ENCODE measurements around the gene SLC27A3. TPM values are rescaled to one million over a fixed set of nuclear protein-coding genes. Genes with fewer than 3 reads are reported as not detected.

The SLC27A3 gene
- total RNA-seq, 3 donors from 2014 or later = 3.8 to 6.0 (median 6.0) TPM

- DNase-seq = no peak
- no peaks in the 10 kb centered on the region for H3K27me3 Mint-ChIP-seq (ENCODE audit: low read depth)
- H3K4me1 Mint-ChIP-seq (ENCODE audit: low read depth) = peaks cover 11% of the 10 kb centered on the region
- H3K36me3 Mint-ChIP-seq (ENCODE audit: insufficient read depth) = no peaks in the 10 kb centered on the region
- H3K9me3 Mint-ChIP-seq = no peaks in the 10 kb centered on the region
- no peak for ATAC-seq
- H3K4me3 Mint-ChIP-seq = no peak overlapping the region
Measured at GRCh38 chr1:153795934-153796785, 21.0 kb downstream of the SLC27A3 start.

GRCh38 chr1:153796786-153797659 lies 21.8 kb downstream of the SLC27A3 start:
- Mint-ChIP-seq H3K4me3 (no peak overlapping the region), H3K27me3 (ENCODE audit: low read depth) (no peaks in the 10 kb centered on the region), H3K4me1 (ENCODE audit: low read depth) (peaks cover 8% of the 10 kb centered on the region), H3K9me3 (no peaks in the 10 kb centered on the region), H3K36me3 (ENCODE audit: insufficient read depth) (peaks cover 2% of the 10 kb centered on the region)
- peak; percentile 86 for DNase-seq
- peak; percentile 86 to 88 for ATAC-seq

GRCh38 chr1:153798468-153798780 lies 23.2 kb downstream of the SLC27A3 start:
- DNase-seq (no peak), ATAC-seq (no peak)
- Mint-ChIP-seq H3K4me3 (no peak overlapping the region), H3K27me3 (ENCODE audit: low read depth) (no peaks in the 10 kb centered on the region), H3K9me3 (no peaks in the 10 kb centered on the region), H3K36me3 (ENCODE audit: insufficient read depth) (peaks cover 3% of the 10 kb centered on the region), H3K4me1 (ENCODE audit: low read depth) (peaks cover 8% of the 10 kb centered on the region)

- DNase-seq (no peak), ATAC-seq (no peak)
- peaks cover 3% of the 10 kb centered on the region for H3K36me3 Mint-ChIP-seq (ENCODE audit: insufficient read depth)
- no peaks in the 10 kb centered on the region for H3K9me3 Mint-ChIP-seq
- H3K4me1 Mint-ChIP-seq (ENCODE audit: low read depth) = peaks cover 11% of the 10 kb centered on the region
- no peak overlapping the region for H3K4me3 Mint-ChIP-seq
- H3K27me3 Mint-ChIP-seq (ENCODE audit: low read depth) = no peaks in the 10 kb centered on the region
Measured at GRCh38 chr1:153799016-153799415, 23.8 kb downstream of the SLC27A3 start.

- H3K4me3 Mint-ChIP-seq = no peak overlapping the region
- H3K27me3 Mint-ChIP-seq (ENCODE audit: low read depth) = no peaks in the 10 kb centered on the region
- DNase-seq (no peak), ATAC-seq (no peak)
- peaks cover 3% of the 10 kb centered on the region for H3K36me3 Mint-ChIP-seq (ENCODE audit: insufficient read depth)
- peaks cover 15% of the 10 kb centered on the region for H3K4me1 Mint-ChIP-seq (ENCODE audit: low read depth)
- H3K9me3 Mint-ChIP-seq = no peaks in the 10 kb centered on the region
Measured at GRCh38 chr1:153799566-153800465, 24.6 kb downstream of the SLC27A3 start.

DNA sequence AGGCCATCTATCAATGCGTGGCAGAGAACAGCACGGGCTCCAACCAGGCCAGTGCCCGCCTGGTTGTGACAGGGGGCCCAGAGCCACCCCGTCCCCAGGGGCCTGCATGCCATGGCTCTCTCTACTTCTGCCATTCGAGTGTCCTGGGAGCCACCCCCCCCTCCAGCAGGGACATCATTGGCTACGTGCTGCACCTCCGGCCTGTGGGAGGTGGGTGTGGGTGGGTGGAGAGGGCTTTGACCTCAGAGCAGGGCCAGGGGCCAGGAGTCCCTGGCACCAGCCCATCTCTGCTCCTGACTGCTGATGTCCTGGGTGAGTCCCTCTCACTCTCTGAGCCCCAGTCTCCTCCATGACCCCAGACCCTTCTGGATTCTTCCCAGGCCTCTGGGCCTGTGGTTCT lies 25.3 kb downstream of the SLC27A3 start:
- Mint-ChIP-seq H3K4me3 (no peak overlapping the region), H3K27me3 (ENCODE audit: low read depth) (no peaks in the 10 kb centered on the region), H3K9me3 (no peaks in the 10 kb centered on the region), H3K4me1 (ENCODE audit: low read depth) (peaks cover 21% of the 10 kb centered on the region), H3K36me3 (ENCODE audit: insufficient read depth) (peaks cover 3% of the 10 kb centered on the region)
- DNase-seq (no peak), ATAC-seq (no peak)

DNA sequence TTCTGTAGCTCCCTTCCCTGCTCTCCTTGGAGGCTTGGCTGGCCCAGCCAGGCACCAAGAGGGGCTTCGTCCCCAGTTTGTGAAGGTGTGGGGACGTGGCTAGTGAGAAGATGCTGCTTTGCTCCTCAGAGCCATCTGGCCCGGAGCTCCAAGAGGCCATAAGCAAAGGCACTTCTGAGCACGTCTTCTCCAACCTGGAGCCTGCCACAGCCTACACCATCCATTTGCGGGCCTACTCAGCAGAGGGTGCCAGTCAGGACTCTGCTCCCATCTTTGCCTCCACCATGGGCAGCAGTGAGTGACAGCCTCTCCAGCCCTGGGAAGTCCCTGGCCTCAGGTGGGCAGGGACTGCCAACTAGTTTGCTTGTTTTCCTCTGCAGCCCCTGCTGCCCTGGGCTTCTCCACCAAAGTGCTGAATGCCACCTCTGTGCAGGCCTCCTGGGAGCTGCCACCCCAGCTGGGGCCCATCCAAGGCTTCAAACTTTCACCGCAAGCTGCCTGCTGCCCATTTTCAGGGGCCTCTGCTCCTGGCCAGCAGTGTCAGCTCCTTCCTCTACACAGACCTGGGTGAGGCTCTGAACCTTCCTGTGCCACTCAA lies 25.9 kb downstream of the SLC27A3 start:
- DNase-seq = no peak
- Mint-ChIP-seq H3K9me3 (no peaks in the 10 kb centered on the region), H3K27me3 (ENCODE audit: low read depth) (no peaks in the 10 kb centered on the region), H3K36me3 (ENCODE audit: insufficient read depth) (peaks cover 3% of the 10 kb centered on the region), H3K4me3 (no peak overlapping the region), H3K4me1 (ENCODE audit: low read depth) (peaks cover 27% of the 10 kb centered on the region)
- ATAC-seq = no peak

DNA sequence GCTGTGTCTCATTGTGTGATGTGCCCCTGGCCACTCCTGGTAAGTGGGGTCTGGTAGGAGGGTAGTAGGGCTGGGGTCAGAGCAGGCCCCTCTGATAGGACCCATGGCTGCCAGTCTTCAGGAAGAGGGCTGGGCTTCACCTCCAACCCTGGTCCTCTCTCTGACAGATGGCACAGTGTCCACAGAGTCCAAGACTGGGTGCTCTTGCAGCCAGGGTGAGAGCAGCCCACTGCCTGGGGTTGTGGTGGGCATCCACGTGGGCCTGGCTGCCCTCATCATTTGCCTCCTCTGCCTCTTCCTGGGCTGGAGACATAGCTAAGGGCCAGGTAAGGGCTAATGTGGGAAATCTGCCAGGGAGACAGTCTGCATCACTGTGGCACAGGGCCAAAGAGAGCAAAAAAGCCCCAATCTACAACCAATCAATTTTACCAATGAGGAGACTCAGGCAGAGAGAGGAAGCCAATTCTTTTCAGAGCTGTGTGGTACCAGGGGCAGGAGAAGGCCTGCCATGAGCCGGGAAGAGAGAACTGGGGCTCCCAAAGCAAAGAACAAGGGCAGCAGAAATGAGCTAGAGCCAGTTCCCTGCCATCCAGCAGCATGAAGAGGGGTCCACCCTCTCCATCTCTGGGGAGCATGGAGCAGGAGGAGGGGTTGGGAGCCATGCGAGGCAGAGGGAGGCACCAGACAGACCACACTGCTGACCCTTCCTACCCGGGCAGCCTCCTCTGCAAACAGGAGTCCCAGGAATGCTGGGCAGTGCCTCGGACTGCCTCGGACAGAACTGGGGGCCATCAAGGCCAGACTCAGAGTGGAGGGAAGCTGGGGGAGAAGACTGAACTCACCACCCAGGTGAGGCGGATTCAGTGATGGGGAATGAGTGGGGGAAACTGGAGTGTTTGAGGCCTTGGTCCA lies 26.8 kb downstream of the SLC27A3 start:
- Mint-ChIP-seq H3K36me3 (ENCODE audit: insufficient read depth) (peaks cover 3% of the 10 kb centered on the region), H3K4me1 (ENCODE audit: low read depth) (peaks cover 31% of the 10 kb centered on the region), H3K9me3 (no peaks in the 10 kb centered on the region), H3K27me3 (ENCODE audit: low read depth) (no peaks in the 10 kb centered on the region), H3K4me3 (no peak overlapping the region)
- ATAC-seq (no peak), DNase-seq (no peak)

DNA sequence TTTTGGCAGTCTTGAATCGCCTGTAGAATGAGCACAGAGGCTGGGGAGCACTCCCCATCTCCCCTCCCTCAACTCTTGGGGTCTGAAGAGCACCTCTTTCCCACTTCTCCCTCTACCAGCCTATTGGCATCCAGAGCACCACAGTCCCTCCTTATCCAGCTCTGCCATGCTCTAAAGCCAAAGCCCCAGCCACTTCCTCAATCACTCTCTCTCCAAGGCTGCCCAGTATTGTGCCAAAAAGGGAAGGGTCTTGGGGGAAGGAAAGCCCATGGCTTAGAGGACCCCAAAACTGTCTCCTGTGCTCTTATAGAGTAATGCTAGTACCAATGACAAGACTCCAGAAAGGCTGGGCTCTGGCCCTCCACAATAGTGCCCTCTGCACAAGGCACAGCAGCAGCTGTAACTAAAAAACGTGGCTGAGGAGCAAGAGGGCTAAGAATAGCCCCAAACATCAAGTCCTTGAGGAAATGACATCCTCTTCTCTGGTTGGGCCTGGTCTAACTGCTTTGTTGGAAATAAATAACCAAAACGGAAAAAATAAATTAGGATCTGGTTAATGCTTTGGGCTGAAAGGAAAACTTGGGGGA lies 28.4 kb downstream of the SLC27A3 start:
- DNase-seq (no peak), ATAC-seq (no peak)
- no peaks in the 10 kb centered on the region for H3K9me3 Mint-ChIP-seq
- H3K27me3 Mint-ChIP-seq (ENCODE audit: low read depth) = no peaks in the 10 kb centered on the region
- peaks cover 6% of the 10 kb centered on the region for H3K36me3 Mint-ChIP-seq (ENCODE audit: insufficient read depth)
- peaks cover 30% of the 10 kb centered on the region for H3K4me1 Mint-ChIP-seq (ENCODE audit: low read depth)
- no peak overlapping the region for H3K4me3 Mint-ChIP-seq

DNA sequence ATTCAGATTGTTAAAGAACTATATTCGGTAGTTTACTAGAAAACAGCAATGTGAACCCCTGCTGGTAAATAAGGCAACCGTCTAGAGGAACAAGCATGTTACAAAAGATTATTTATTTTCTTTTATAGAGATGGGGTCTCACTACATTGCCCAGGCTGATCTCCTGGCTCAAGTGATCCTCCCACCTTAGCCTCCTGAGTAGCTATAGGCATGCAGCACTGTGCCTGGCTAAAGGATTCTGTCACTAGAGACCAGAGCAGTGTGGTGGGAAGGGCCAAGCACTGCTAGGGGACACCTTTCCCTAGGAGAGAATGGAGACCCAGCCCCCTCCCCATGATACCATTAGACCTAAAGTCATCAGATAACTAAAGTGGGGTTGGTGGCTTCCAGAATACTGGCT lies 28.9 kb downstream of the SLC27A3 start:
- no peaks in the 10 kb centered on the region for H3K27me3 Mint-ChIP-seq (ENCODE audit: low read depth)
- H3K9me3 Mint-ChIP-seq = no peaks in the 10 kb centered on the region
- no peak overlapping the region for H3K4me3 Mint-ChIP-seq
- peaks cover 30% of the 10 kb centered on the region for H3K4me1 Mint-ChIP-seq (ENCODE audit: low read depth)
- peaks cover 6% of the 10 kb centered on the region for H3K36me3 Mint-ChIP-seq (ENCODE audit: insufficient read depth)
- DNase-seq = no peak
- no peak for ATAC-seq

GRCh38 chr1:153805042-153805745 lies 30.0 kb downstream of the SLC27A3 start:
- Mint-ChIP-seq H3K4me1 (ENCODE audit: low read depth) (peaks cover 30% of the 10 kb centered on the region), H3K9me3 (no peaks in the 10 kb centered on the region), H3K4me3 (peak overlapping the region; percentile 6), H3K27me3 (ENCODE audit: low read depth) (no peaks in the 10 kb centered on the region), H3K36me3 (ENCODE audit: insufficient read depth) (peaks cover 15% of the 10 kb centered on the region)
- DNase-seq (peak; percentile 38), ATAC-seq (peak; percentile 97 to 98)

- peak overlapping the region; percentile 6 for H3K4me3 Mint-ChIP-seq
- DNase-seq (no peak), ATAC-seq (peak; percentile 35 to 36)
- H3K9me3 Mint-ChIP-seq = no peaks in the 10 kb centered on the region
- H3K4me1 Mint-ChIP-seq (ENCODE audit: low read depth) = peaks cover 30% of the 10 kb centered on the region
- peaks cover 18% of the 10 kb centered on the region for H3K36me3 Mint-ChIP-seq (ENCODE audit: insufficient read depth)
- no peaks in the 10 kb centered on the region for H3K27me3 Mint-ChIP-seq (ENCODE audit: low read depth)
Measured at GRCh38 chr1:153805886-153806719, 30.9 kb downstream of the SLC27A3 start.

All from activated T-cell treated with anti-CD3 and anti-CD28 coated beads, Interleukin-2, amount 50 U/mL, for 4 hours (primary cell).